Stimulated activated CD8-positive, alpha-beta memory T cell treated with anti-CD3 and anti-CD28 coated beads, Interleukin-12 subunit alpha, Interleukin-12 subunit beta, amount 100 ng/mL, for 4 hours (primary cell): ENCODE measurements around the gene ZBTB43.

Experiments used
- DNase-seq: peaks from one replicate; pipeline ENCODE4 v3.0.0-alpha.2; 2020; ENCODE audit warnings: low read depth

Gene ZBTB43

DNA sequence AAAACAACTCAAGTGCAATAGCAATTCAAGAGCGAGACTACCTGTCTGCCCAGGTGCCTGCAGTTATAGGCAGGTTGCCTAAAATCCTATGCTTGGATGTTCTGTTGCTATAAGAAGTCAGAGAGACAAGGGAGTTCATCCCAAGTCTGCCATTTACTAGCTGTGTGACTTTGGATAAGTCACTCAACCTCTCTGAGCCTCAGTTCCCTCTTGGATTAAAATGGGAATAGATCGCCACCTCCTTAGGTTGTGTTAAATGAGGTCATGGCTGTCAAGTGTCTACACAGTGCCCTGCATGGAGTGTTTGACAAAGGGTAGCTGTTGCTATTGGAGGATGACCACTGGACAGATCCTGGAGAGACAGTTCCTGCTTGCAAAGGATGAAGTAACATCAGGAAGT is 54.3 kb downstream of the ZBTB43 start:
- no peak for DNase-seq

DNA sequence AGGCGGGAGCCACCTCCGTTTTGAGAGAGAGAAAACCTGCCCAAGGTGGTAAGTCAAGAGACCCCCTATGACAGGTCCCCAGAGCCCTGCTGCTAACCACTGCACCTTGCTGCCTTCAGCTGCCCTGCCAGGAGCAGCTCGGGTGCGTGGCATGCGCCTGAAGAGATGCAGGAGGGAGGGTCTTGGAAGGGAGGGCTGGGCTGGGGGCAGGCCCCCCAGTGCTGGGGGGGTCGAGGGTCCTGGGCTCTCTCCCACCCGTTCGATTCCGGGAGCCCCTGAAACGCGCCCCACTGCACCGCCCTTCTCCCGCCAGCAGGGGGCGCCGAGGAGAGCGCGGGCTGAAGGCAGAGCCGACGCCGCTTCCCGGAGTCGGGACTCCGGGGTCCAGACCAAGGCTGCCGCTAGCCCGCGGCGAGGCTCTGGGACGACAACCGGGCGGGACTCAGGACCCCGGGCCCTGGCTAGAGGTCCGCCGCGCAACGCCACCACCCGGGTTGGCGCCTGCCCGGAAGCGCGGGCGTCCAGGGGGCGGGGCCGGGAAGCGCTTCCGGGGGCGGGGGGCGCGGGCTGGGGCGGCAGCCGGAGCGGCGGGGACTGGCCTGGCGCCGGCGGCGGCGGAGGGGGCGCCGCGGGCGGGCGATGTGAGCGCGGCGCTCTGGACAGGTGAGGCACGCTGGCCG is 55.4 kb downstream of the ZBTB43 start, which contains the start of gene ZBTB34:
Gene ZBTB34 (plus strand): TSS at position 563 of the 680 bp plus-strand sequence. CDS start 18,761 bp downstream, outside the sequence.
- peak; percentile 64 for DNase-seq

DNA sequence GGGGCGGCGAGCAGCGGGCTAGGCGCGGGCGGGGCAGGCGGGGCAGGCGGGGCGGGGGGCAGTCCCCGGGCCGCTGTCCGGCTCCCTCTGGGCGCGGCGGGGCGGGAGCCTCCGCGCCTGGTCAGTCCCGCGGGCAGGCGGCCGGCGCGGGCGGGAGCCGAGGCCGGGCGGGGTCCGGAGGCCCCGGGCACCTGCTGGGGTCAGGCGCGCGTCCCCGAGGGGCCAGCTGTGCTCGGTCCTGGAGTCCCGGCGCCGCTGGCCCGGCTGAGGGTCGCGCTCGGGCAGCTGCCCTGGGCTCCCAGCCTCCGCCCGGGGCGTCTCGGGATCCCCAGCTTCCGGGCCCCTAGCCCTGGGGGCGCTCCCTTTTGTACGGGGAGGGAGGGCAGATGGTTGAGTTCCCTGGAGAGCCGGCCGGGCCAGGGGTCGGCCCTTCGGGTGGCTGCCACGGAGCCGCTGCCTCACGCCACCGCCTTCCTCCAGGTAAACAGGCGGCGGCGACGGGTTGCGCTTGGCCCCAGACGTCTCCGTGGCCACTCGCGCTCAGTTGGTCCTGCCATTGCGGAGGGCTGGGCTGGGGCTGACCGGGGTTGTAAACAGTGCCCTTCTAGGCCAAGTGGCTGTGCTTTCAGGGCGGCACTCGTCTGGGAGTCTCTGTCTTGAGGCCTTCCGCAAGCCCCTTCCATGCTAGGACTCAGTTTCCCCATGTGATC is 56.1 kb downstream of the ZBTB43 start:
- no peak for DNase-seq

DNA sequence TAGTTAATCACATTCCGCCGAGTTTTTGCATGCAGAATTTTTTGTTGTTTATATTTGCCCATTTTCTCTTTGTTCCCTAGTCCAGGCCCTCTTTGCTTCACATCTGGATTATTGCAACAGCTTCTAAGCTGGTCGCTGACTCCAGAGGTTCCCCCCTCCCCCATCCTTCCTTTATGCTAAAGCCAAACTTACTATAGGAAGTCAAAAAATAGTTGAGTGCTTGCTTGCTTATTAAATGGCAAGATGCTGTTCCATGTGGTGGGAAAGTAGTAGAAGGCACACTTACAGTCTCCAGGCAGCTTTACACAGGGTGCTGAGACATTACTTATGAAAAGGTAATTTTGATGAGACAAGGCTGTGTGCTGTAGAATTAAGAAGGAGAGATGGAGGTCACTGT is 56.9 kb downstream of the ZBTB43 start:
- no peak for DNase-seq

DNA sequence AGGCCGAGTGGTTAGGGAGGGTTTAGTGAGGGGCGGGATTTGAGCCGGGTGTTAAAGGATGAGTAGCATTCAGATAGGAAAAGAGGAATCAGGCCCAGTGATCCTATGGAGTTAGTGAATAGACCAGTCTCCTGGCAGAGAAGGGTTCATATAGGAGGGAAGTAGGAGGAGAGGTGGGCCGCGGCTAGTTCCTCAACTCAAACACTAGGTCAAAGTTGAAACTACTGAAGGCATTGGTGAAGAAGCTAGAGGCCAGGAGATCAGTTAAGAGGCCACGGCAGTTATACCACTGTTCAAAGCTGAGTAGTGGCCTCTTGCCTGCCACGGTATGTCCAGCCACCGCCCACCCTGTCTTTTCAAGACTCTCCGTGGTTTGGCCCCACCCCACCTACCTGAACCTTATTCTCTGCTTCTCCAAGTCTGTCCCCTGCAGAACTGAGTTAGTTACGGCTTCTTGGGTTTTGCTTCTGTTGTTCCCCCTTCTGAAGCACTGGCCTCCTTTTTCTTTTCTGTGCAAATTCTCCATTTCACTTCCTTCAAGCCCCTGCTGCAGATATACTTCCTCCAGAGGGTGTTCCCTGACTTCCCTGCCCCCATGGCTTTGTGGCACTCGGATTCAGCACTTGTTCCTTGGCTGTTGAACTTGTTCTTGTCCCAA is 57.4 kb downstream of the ZBTB43 start:
- no peak for DNase-seq

DNA sequence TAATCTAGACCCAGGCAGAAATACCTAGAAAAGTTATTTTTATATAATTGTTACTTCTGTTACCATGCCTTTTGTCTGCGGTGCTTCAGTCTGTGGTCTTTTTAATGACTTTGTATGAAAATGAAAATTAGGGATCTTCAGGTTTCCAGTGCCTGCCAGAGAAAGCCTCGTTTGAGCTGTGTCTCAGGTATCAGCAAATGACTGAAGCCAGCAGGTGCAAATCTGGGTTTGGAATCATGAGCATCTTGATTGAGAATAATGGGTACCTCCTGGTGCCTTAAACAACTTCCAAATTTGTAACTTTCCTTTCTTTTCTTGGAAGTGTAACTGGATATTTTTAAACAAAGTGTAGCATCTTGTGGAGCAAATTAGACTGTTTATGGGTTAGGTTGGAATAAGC is 59.9 kb downstream of the ZBTB43 start:
- no peak for DNase-seq

DNA sequence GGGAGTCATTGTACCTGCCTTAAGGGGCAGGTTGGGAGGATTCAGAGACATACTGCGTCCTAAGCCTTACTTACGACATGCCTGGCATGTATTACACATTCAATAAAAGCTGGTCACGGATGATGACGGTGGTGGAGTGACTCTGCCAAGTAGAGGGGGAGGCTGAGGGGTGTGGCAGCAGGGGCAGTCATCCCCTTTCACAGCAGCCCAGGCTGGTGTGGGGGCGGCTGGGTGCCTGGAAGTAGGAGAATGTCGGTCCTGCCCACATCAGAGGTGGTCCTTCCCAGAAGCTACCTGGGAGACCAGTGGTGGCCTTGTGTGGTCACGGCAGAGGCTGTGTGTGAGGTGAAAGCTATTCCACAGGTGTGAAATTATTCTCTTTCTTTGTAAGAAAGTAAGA is 64.5 kb downstream of the ZBTB43 start:
- DNase-seq: no peak

DNA sequence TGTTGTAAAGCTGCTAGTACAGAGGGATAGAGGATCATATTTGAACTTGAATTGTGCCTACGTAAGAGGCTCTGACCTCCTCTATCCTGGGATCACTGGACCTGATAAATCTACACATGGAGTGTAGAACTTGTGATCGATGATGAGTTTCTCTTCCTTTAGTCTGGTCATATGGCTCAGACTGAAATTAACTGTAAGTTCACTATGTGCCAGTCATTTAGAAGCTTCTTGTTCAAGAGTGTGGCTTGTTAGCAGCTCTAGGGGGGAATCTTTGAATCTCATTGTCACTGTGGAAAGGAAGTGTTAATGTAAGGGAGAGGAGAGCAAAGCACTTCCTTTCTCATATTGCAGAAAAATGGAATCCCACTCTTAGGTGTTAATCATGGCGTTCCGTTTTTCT is 67.7 kb downstream of the ZBTB43 start:
- DNase-seq: no peak

DNA sequence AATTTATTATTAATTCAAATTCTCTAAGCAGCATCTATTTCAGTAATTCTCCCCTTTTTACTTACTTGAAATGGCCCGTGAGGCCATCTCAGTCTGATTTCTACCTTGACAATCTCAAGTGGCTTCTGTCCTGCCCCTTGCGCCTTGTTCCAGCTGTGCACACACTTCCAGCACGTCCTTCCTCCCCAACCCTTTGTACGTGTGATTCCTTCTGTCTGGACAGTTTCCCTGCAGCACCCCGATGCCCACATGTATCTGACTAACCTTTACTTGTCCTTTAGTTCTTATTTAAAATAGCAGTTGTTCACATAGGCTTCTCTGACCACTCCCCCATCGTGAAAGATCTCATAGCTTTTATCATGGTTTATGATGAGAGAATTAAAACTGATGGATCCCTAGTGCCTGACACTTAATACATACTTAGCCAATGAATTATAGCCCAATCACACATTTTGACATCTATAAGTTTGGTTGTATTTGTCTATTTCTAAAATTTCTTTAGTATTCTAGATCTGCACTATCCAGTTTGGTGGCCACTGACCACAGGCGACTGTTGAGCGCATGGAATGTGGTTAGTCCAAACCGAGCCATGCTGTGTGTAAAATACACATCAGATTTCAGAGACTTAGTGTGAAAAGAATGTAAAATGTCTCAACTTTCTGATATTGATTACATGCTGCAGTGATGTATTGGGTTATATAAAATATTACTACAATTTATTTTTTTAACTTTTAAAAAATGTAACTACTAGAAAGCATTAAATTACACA is 69.9 kb downstream of the ZBTB43 start:
- no peak for DNase-seq

DNA sequence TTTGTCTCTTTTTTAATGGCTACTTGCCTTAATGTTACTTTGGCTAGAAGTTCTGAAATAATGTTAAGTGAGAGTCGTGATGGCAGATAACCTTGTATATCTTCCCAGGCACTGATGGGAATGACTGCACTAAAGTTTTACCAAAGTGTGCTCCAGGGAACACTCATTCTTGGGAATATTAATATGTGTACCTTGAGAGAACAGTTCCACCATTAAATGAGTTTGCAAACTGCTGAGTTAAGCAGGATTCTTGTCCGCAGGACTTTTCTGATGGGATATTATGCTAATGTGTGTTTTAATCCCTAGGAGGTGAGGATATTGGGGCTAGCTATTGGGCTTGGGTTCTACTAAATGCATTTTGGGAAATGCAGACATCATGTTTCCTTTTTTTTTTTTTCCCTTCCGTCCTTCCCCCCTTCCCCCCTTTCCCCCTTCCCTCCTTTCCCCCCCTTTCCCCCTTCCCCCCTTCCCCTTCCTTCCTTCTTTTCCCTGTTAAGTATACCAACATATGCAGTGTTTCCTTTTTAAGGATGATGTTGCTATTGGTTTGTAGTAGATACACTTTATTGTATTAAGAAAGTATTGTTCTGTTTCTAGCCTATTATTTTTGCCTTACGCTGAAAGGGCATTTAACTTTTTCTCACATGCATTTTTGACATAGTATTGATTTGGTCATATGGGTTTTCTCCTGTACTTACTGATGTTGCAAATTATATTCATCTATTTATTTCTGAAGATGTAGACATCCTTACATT is 71.1 kb downstream of the ZBTB43 start:
- no peak for DNase-seq

DNA sequence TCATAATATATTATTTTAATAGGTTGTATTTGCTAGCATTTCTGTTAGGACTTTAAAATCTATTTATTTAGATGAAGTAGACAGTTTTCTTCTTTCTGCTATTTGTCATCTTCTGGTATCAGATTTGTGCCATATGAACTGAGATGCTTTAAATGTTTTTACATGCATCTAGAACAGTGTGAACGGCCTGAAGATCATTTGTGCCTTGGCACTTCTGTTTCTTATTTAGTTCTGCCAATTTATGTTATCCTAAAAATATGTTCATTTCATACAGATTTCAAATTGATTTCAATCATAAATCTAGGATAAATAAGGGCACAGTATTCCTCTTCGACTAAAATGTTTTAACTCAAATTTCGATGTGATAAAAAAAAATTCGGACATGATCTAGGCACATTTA is 71.7 kb downstream of the ZBTB43 start:
- no peak for DNase-seq

DNA sequence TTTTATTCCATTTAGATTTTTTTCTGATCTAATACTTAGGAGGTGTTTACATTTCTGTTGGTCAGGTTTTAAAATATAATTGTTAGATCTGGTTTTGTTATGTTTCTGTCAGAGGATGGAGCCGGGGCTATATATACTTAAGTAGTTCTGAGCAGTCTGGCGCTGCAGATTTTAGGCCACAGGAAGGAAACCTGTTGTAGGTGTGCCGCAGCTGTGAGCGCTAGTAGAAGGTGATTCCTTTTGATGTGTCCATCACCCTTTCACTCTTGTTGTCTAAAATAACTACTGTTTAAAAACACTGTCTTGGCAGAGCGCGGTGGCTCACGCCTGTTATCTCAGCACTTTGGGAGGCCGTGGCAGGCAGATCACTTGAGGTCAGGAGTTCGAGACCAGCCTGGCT is 72.6 kb downstream of the ZBTB43 start:
- DNase-seq: no peak

DNA sequence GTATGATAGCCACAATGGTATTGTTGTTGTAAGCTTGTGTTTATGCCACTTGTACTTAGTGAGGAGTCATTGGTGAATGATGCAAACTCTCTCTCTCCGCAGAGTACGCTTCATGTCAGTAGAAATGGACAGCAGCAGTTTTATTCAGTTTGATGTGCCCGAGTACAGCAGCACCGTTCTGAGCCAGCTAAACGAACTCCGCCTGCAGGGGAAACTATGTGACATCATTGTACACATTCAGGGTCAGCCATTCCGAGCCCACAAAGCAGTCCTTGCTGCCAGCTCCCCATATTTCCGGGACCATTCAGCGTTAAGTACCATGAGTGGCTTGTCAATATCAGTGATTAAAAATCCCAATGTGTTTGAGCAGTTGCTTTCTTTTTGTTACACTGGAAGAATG is 74.4 kb downstream of the ZBTB43 start:
- DNase-seq: no peak

DNA sequence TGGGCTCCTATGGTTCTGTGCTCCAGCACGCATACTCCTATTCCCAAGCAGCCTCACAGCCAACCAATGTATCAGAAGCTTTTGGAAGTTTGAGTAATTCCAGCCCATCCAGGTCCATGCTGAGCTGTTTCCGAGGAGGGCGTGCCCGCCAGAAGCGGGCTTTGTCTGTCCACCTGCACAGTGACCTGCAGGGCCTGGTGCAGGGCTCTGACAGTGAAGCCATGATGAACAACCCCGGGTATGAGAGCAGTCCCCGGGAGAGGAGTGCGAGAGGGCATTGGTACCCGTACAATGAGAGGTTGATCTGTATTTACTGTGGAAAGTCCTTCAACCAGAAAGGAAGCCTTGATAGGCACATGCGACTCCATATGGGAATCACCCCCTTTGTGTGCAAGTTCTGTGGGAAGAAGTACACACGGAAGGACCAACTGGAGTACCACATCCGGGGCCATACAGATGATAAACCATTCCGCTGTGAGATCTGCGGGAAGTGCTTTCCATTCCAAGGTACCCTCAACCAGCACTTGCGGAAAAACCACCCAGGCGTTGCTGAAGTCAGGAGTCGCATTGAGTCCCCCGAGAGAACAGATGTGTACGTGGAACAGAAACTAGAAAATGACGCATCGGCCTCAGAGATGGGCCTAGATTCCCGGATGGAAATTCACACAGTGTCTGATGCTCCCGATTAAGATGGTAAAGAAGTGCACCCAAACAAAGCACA is 75.5 kb downstream of the ZBTB43 start:
- no peak for DNase-seq

DNA sequence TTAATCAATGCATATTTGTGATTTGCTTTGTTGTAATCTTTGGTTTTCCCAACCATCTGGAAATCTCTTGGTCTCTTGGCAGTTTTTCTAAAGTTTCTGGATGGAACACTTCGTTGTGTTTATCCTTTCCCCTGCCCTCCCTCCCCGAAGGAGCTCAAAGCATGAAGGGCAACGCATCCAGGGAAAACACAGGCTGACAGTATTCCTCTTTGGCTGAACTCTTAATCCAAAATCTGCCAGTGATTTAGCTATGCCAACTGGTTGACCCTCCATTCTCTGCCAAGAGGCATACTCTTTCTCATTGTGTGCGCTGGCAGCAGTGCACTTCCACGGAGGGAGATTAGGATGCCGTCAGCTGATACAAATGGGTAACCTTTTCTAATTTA is 76.1 kb downstream of the ZBTB43 start:
- no peak for DNase-seq

DNA sequence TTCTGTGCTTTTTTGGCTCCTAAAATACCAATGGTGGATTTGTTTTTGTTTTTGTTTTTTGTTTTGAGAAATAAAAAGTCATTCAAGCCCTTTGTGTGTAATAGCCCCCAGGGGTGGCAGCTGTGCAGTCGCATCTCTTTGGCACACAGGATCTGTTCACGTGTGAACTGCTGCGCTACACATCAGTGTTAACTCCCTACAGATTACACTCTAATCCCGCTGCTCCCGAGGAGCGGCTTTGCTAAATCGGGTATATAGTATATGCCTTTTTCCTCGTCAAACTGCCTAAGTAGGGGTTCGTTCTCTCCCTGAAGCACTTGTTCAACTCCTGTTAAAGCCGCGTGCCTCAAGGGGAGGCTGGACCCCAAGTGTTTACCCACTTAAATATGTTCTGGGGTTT is 77.9 kb downstream of the ZBTB43 start:
- DNase-seq: no peak

DNA sequence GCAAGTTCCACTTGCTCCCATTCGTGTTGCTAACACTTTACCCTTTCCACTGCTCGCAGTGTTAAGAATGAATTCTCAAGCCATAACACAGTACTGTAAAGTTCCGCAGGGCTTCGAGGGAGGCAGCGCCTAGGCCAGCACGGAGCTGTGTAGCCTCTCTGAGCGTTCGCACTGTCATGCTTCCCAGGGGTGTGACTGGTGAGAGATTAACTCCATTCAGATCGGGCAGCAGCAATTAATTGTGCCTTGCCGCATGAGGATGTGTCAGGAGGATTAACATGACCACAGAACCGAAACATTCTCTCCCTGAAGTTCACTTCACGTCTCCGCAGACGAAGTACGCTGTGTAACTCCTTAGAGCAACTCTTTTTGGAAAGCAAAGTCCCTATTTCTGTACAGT is 78.8 kb downstream of the ZBTB43 start:
- no peak for DNase-seq

DNA sequence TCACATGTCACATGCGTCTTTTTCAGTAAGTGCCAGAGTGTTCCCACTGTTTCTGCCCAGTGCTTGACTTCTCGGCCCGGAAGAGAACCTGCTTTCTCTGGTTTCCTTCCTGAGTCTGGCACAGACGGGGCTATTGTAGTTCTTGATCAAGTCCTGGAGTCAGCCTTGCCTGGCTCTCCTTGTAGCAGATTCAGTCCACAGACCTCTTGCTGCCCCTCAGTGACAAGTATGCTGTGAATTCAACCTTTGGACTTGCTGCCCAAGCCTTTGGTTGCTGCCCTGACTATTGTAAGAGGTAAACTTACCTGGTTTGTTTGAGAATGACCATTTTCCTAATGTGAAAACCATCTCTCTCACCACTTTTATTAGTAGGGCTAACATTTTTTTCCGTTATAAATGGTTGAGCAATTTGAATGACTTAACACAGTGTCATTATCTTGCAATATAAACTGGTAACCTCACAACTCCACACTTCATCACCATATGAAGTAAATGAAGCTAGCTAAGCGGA is 80.3 kb downstream of the ZBTB43 start:
- no peak for DNase-seq

DNA sequence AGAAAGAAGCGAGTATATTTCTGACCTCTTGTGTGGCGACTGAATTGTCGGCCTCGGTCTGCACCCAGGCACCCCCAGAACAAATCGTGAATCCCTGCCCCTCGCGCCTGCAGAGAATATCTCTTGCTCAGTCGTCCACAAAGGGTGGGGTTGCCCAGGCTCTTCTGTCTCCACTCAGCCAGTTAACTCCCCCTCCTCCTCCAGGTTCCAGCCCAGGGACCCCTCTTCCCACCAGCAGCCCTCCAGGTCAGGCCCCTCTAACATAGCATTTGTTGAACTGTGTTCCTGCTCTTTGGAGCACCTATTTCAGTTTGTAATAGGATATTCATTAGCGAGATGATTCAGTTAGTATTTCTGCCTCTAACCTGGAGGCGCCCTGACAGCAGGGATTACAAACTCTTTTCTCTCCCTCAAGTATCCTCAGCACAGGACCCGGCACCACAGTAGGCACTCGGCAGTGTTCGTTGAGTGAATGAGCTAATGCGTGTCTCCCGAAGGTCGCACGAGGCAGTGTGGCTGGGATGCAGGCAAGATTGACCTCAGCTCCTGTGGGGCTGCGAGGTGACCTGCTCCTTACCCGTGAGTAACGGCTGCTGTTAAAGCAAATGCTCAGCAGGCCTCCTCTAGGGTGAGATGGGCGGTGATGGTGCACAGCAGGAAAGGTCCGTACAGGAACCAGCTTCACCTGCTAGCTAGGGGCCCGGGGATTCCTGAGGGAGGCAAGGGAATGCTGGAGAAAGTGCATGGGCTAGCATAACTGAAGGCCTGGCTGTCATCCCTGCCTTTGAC is 81.4 kb downstream of the ZBTB43 start:
- DNase-seq: no peak

DNA sequence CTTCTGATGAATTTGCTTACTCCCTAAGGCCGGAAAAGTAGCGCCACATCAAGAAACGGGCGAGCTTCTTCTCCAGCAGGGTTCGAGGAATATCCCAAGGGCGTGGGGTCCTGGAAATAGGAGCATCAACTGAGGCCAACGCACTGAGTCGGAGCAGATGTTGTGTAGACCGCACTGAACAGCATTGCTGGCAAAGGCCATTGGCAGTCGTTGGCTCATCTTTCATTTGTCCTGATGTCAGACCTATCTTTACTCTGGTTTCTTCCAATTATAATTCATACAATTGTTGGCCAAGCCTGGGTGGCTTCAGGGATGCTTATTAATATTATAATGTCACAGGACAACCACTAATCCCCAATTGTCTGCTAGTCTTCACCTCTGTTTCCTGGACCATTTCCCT is 82.1 kb downstream of the ZBTB43 start:
- DNase-seq: no peak
